ENCODE data around the gene ZSCAN1.
"Not testable (repeated sequence)": the region's sequence is repeated elsewhere in the genome, so short reads cannot be mapped to it uniquely, and the experiment has no call there.

The ZSCAN1 gene, protein sequence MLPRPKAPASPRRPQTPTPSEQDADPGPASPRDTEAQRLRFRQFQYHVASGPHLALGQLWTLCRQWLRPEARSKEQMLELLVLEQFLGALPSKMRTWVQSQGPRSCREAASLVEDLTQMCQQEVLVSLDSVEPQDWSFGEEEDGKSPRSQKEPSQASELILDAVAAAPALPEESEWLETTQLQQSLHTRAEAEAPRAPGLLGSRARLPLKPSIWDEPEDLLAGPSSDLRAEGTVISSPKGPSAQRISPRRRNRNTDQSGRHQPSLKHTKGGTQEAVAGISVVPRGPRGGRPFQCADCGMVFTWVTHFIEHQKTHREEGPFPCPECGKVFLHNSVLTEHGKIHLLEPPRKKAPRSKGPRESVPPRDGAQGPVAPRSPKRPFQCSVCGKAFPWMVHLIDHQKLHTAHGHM

GRCh38 chr19:58033741-58034476 lies at the start of gene ZSCAN1:
Gene ZSCAN1, plus strand, starts transcription at chr19:58034025. Its CDS starts 3,812 bp downstream, at chr19:58037837.
- DNase-seq, result peak; percentile 15 to 63

DNA sequence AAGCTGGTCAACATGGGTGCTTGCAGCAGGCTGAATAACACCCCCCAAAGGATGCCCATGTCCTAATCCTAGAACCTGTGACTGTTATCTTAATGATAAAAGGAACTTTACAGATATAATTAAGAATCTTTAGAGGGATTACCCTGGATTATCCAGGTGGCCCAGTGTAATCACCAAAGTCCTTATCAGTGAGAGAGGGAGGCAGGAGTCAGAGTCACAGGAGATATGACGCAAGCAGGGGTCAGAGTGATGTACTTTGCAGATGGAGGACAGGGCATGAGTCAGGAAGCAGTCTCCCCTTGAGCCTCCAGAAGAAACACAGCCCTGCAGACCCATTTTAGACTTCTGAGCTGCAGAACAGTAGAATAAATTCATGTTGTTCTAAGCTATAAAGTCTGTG lies 41.0 kb upstream of the ZSCAN1 start:
- no peak for DNase-seq

DNA sequence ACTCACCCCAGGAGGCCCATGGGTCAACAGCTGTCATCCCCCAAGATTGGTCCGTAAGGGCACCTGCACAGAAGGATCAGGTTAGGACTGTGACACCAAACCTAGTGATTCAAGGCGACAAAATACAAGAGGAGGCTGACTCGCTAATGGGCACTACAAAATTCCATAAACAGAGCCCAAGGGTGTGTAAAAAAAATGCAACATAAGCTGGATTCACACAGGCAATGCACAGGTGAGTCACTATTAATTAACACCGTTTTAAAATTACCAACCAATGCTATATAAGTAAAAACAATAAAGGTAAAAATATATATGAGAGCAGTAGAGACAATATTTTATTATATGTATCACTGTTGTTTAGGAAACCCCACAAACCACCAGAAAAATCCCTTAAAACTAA lies 33.1 kb upstream of the ZSCAN1 start:
- DNase-seq, result no peak

- peak in 1 of 2 donors; percentile 8 for DNase-seq
Measured at GRCh38 chr19:58001895-58002369, 31.9 kb upstream of the ZSCAN1 start.

GRCh38 chr19:58002384-58003173 lies 31.2 kb upstream of the ZSCAN1 start, which contains the start of gene ZNF606:
Gene ZNF606, minus strand, starts transcription at chr19:58002820. Its CDS starts 1,501 bp downstream, at chr19:58001319.
- DNase-seq, result peak; percentile 84 to 90

- no peak for DNase-seq
Measured at GRCh38 chr19:58003174-58003828, 30.5 kb upstream of the ZSCAN1 start.

GRCh38 chr19:58007285-58007684 lies 26.5 kb upstream of the ZSCAN1 start:
- no peak for DNase-seq

DNA sequence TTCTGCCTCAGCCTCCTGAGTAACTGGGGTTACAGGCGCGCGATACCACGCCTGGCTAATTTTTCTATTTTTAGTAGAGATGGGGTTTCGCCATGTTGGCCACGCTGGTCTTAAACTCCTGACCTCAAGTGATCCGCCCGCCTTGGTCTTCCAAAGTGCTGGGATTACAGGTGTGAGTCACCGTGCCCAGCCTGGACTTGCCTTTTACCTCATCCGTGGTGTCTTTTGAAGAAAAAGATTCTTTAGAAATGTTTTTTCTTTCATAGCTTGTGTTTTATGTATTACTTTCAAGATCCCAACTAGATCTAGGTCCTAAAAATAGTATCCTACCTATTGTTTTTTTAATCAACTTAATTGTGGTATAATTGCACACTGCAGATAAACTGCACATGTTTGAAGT lies 24.9 kb upstream of the ZSCAN1 start:
- DNase-seq, result not testable (repeated sequence)

- DNase-seq, result no peak
Measured at GRCh38 chr19:58009301-58009665, 24.5 kb upstream of the ZSCAN1 start.

- DNase-seq, result peak; percentile 72 to 74
Measured at GRCh38 chr19:58009666-58010301, 24.0 kb upstream of the ZSCAN1 start.

- DNase-seq, result no peak
Measured at GRCh38 chr19:58010507-58010906, 23.3 kb upstream of the ZSCAN1 start.

DNA sequence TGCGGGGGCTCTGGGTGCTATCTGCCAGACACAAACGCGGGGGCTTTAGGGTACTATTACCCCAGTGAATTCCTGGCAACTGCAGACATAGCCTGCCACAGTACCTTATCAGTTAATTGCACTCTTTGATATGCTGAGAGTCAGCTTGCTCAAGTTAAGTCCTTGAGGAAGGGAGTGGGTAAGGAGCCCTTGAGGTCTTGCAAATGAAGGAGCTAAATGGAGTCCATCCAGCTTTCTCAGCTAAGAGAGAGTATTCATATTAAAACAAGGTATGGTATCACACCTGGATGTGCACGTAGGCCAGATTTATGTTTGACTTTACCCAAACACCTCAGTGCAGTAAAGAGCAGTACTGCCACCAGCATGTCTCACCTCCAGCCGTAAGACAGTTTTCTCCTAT lies 19.7 kb upstream of the ZSCAN1 start:
- no peak for DNase-seq

DNA sequence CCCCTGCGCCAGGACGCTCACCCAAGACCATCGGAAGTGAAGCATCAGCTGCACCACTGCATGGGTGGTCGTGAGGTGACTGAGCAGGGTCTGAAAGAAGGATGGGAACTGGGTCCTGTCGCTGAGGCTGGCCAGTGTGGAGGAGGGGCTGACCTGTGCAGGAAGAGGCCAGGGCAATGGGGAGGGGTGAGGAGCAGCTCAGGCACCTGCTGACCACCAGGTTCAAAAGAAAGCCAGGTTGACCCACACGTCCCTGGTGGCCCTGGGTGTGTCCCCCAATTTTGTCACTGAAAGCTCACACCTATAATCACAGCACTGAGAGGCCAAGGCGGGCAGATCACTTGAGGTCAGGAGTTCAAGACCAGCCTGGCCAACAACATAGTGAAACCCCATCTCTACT lies 13.7 kb upstream of the ZSCAN1 start:
- DNase-seq, result no peak

DNA sequence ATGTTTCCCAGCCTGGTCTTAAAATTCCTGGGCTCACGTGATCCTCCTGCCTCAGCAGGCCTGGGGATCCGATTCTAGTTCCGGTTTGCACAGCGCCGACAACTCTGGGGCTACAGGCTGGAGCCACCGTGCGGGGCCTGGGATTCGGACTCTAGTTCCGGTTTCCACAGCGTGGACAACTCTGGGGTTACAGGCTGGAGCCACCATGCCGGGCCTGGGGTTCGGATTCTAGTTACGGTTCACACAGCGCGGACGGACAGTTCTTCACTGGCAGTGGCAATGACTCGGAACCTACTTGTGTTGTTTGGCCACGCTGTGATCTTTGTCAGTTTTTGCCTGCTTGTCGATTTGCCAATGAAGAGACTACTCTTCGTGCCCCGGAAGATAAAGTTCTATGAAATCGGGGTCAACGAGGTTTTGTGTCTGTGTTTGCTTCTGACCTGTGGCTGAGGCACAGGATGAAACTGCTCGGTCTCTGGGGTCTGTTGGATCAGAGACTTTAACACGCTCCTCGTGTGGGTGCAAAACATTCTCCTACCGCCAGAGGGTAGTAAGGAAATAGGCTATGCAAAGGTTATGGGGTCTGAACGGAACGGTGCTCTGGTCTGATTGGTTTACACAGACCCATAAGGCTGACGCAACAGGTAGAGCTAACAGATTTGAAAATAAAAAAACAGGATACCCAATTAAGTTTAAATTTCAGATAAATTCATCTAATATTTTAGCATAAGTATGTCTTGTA lies 12.1 kb upstream of the ZSCAN1 start:
- DNase-seq, result peak; percentile 61 to 65

DNA sequence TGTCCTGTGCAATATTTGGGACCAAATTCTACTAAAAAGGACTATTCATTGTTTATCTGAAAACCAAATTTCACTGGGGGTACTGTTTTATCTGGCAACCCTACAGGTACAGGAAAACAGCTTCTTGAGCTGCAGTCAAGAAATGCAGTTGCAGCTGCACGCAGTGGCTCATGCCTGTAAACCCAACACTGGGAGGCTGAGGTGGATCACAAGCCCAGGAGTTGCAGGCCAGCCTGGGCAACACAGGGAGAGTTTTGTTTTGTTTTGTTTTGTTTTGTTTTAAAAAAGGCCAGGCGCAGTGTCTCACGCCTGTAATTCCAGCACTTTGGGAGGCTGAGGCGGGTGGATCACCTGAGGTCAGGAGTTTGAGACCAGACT lies 11.6 kb upstream of the ZSCAN1 start:
- DNase-seq, result no peak

DNA sequence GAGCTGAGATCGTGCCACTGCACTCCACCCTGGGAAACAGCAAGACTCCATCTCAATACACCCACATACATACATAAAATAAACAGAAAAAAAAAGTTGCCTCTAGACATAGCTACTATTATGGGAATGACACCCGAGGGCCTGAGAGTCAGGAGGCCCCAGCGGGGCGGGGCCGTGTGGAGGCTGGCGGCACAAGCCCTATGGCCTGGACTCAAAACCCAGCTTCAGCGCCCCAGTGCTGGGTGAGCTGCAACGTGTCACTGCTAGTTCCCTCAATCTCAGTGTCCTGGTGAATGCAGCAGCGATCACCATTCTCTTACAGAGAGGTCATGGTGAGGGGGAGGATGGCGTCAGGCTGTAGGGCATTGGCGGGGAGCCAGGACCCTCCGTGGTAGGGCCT lies 9.2 kb upstream of the ZSCAN1 start:
- DNase-seq, result no peak

DNA sequence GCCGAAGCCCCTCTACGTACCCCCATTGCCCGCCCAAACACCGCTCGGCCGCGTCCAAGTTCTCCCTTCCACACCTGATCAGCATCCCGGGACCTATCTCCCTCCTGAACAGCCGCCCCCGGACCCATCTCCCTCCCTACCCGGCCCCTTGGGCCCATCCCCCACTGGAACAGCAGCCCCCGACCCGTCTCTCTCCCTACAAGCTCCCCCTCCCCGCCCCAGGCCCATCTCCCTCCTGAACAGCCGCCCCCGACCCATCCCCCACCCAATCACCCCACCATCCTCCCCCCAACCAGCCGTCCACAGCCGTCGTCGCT lies 610 bp downstream of the ZSCAN1 start:
- DNase-seq, result no peak

DNA sequence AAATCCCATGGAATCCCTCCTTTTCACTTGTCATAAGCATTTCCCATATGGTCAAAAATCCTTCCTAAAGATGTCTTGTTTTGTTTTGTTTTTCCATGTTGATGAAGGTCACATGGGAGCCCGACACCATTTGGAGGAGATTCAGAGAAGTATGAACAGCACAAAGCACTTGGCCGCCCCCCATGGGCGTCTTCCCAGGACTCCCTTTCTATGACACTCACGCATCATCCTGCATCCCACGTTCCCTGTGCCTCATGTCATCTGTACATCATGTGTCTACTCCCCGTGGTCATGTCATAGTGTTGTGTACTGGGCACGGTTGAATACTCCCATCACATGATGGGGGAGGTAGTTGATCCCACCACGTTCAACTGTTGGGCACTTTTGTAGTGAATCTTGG lies 2.0 kb downstream of the ZSCAN1 start:
- no peak for DNase-seq

DNA sequence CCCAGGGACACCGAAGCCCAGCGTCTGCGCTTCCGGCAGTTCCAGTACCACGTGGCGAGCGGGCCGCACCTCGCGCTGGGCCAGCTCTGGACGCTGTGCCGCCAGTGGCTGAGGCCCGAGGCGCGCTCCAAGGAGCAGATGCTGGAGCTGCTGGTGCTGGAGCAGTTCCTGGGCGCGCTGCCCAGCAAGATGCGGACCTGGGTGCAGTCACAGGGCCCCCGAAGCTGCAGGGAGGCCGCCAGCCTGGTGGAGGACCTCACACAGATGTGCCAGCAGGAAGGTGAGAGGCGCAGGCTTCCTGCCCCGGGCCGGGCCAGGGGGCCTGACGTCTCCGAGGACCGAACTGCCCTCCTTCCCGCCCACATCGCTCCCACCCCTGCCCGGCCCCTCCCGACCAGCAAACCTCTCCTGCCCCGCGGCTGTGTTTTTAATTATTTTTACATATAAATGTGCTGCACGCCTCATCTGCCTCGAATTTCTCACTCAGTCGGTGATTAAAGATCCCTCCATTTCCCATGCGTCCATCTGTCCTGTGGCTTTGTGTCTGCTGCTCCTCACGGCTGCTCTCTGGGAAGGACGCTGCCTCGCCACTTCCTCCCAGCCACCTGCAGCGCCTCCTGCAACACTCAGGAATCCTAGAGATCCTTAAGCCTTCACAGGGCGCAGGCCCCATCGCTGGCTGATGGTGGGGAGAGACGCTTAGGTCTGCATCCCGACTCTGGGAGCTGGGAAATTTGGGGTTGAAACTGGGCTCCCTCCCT lies 4.3 kb downstream of the ZSCAN1 start:
- DNase-seq, result no peak

DNA sequence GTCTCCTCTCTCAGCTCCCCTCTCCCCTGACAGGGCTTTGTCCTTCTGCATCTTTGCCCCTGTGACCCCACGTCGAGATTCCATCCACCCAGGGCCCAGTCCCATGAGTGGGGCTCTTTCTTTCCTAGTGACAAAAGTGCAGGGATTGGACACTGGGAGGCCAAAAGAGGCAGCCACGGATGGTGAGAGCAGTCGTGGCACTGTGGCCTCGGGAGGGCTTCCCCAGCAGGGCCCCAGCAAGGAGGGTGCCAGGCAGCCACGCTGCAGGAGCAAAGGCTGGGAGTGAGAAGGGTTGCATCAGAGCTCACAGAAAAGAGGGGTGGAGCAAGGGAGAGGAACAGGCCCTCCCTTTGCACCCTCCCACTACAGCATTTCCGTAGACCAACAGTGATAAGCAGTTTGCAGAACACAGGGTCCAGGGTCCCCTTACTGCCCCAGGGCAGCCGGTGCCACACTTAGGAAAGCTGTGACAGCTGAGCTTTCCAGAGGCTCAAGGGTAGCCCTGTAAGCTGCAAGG lies 4.9 kb downstream of the ZSCAN1 start:
- no peak for DNase-seq
